Measurements from ENCODE around the gene RNASEL.
"Not testable (repeated sequence)": the region's sequence is repeated elsewhere in the genome, so short reads cannot be mapped to it uniquely, and the experiment has no call there.

Gene RNASEL

DNA sequence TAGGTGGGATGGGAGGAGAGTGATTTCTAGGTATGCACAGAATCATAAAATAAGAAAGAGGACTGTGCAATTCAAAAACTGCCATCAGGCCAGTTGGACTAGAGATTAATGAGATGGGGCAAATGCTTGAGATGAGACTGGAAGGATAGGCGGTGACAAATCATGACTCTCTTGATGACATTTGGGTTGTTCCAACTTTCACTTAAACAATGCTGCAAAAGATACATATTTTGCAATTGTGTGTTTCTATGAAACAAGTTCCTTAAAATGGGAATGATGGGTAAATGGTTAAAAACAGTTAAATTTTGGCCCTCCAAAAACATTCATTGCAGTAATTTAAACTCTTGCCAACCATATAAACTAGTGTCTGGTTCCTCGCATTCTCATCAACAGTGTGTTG, 55.2 kb downstream of the RNASEL start:
- no peaks in the 10 kb centered on the region for H3K36me3 Mint-ChIP-seq
- no peak for DNase-seq
- no peaks in the 10 kb centered on the region for H3K27me3 Mint-ChIP-seq
- no peaks in the 10 kb centered on the region for H3K4me1 Mint-ChIP-seq
- no peak overlapping the region for H3K4me3 Mint-ChIP-seq
- H3K27ac Mint-ChIP-seq: no peak overlapping the region
- no peaks in the 10 kb centered on the region for H3K9me3 Mint-ChIP-seq
- CTCF ChIA-PET: no interaction called here

DNA sequence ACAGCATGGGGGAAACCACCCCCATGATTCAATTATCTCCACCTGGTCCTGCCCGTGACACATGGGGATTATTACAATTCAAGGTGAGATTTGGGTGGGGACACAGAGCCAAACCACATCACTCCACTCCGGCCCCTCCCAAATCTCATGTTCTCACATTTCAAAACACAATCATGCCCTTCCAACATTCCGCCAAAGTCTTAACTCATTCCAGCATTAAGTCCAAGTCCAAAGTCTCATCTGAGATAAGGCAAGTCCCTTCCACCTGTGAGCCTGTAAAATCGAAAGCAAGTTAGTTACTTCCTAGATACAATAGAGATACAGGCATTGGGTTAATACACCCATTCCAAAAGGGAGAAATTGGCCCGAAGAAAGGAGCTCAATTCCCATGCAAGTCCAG, 60.9 kb downstream of the RNASEL start:
- CTCF ChIA-PET, DNase-seq, H3K4me1 Mint-ChIP-seq, H3K36me3 Mint-ChIP-seq, H3K4me3 Mint-ChIP-seq, H3K27ac Mint-ChIP-seq, H3K27me3 Mint-ChIP-seq: not testable (repeated sequence)
- peaks cover 17% of the 10 kb centered on the region for H3K9me3 Mint-ChIP-seq

DNA sequence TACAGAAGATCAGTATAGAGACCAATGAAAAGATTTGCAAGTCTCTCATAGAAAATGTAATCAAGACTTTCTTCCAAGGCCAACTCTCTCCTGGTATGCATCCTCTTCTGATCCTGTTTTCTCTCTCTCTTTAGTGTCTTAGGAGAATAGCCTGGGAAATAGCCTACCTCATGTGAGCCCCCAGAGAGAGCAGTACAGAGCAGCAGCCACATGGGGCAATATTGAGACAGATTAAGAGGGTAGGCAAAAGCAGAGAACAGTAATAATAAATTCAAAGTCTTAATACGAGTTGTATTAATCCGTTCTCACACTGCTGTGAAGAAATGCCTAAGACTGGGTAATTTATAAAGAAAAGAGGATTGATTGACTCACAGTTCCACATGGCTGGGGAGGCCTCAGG, 61.4 kb downstream of the RNASEL start:
- peaks cover 17% of the 10 kb centered on the region for H3K9me3 Mint-ChIP-seq

DNA sequence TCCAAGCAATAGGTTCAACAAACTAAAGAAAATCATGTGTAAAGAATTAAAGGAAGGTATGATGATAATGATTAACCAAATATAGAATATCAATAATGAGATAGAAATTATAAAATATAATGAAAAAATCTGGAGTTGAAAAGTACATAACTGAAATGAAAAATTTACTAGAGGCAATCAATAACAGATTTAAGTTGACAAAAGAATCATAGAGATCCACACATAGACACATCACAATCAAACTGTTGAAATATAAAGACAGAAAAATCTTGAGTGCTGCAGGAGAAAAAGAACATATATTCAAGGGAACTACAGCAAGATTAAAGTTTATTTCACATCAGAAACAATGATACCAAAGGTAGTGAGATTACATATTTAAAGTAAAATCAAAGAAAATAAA, 63.7 kb downstream of the RNASEL start:
- Mint-ChIP-seq H3K27ac (no peak overlapping the region), H3K4me1 (no peaks in the 10 kb centered on the region), H3K4me3 (no peak overlapping the region), H3K36me3 (no peaks in the 10 kb centered on the region), H3K9me3 (peaks cover 17% of the 10 kb centered on the region), H3K27me3 (no peaks in the 10 kb centered on the region)
- no peak for DNase-seq
- CTCF ChIA-PET: no interaction called here

More for the DNA sequence above, 61.4 kb downstream of the RNASEL start:
- Mint-ChIP-seq H3K36me3 (no peaks in the 10 kb centered on the region), H3K4me1 (no peaks in the 10 kb centered on the region), H3K27me3 (no peaks in the 10 kb centered on the region), H3K27ac (no peak overlapping the region), H3K4me3 (no peak overlapping the region)
- CTCF ChIA-PET: no interaction called here
- no peak for DNase-seq
